Body of pancreas (tissue), 4 donors: ENCODE measurements around the gene RDH12. TPM values are rescaled to one million over a fixed set of nuclear protein-coding genes. Genes with fewer than 3 reads are reported as not detected.

Source experiments
- ATAC-seq: fragments of 150-250 bp; one replicate; pipeline ENCODE4 v1.9.1; 2016
- DNase-seq, 4 donors: peaks; one replicate each; pipeline ENCODE4 v3.0.0-alpha.2; 2019
- H3K27ac ChIP-seq, 4 donors: fragments of 200-600 bp; sonication (generic); 1 replicate in 3 of 4; 2 replicates in 1 of 4; pipeline versions ENCODE4 v1.5.1 to v1.6.1; 2016 to 2019; ENCODE audit warnings: mild to moderate bottlenecking in 1 of 4, mixed read lengths in 1 of 4, moderate library complexity in 1 of 4
- H3K27me3 ChIP-seq, 2 donors: fragments of 200-600 bp; sonication (generic); one replicate each; pipeline ENCODE4 v1.6.0; 2016; ENCODE audit warnings: mild to moderate bottlenecking in 1 of 2
- H3K36me3 ChIP-seq, 2 donors: fragments of 200-600 bp; sonication (generic); replicated peaks in 1 of 2; 2 replicates each; pipeline ENCODE4 v1.5.1; 2016; ENCODE audit warnings: low read depth in 2 of 2; ENCODE audit not compliant: insufficient read depth in 1 of 2
- H3K4me1 ChIP-seq: fragments of 200-600 bp; sonication (generic); one replicate; pipeline ENCODE4 v1.6.0; 2016
- H3K4me3 ChIP-seq, 2 donors: fragments of 200-600 bp; sonication (generic); 1 replicate in 1 of 2; 2 replicates in 1 of 2; pipeline ENCODE4 v1.5.1; 2016 to 2019
- H3K9me3 ChIP-seq, 3 donors: fragments of 200-600 bp; sonication (generic); 1 replicate in 2 of 3; 2 replicates in 1 of 3; pipeline ENCODE4 v1.5.1; 2016
- POLR2A ChIP-seq, 3 donors: fragments of 450-650 bp; IDR thresholded peaks; one replicate each; pipeline ENCODE4 v1.6.1; 2016; ENCODE audit warnings: antibody characterized with exemption in 3 of 3, mild to moderate bottlenecking in 2 of 3
- WGBS, 2 donors: methylation state at CpG; one replicate each; pipeline ENCODE4 v1.1.5; 2017; 5-methylcytosine and 5-hydroxymethylcytosine counted together
- intact Hi-C: fragments of 100-400 bp; cut with DNase I; formaldehyde crosslinking; loops from one replicate; pipeline ENCODE4 v1.15.1; 2023
- total RNA-seq, 2 donors: library from RNA; depleted of rRNA; stranded (reverse); fragments of >200 nt; gene quantifications; one replicate each; pipeline ENCODE4 v1.1.0, GENCODE V29; 2016
- TF ChIP-seq, protein P1 (sequence below), 7 experiments: fragments of 450-650 bp in 4 of 7; fragments of 200-600 bp in 3 of 7; sonication (generic) in 3 of 7; IDR thresholded peaks; one replicate each; pipeline ENCODE4 v1.5.1; 2016 to 2019; ENCODE audit warnings: antibody characterized with exemption in 7 of 7

The RDH12 gene
- total RNA-seq, 2 donors from 2014 or later: 2.0 to 3.6 TPM

DNA sequence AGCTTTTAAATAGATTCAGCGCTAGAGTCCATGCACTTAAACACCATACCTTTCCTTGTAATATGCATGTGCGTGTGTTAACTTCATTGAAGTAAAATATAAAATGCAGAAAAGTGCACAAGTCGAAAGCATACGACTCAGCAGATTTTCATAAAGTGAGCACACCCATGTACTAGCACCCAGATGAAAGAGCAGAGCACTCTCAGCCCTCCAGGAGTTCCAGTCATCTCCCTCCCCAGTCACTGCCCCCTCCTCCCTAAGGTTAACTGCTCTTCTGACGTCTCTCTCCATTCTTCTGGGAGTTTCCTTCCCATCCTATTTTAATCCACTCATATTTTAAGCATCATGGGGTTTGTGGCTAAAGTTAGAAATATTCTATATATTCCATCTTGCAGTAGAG lies 20.2 kb downstream of the RDH12 start:
- H3K27me3 ChIP-seq: no peaks in the 10 kb centered on the region
- H3K9me3 ChIP-seq: no peaks in the 10 kb centered on the region
- ATAC-seq (no peak), DNase-seq (no peak)
- H3K4me1 ChIP-seq: peaks cover 18% of the 10 kb centered on the region
- intact Hi-C loops: no loop called here
- WGBS, 2 donors: 57 to 66% methylated on average over 5 of the region's 5 CpGs
- H3K36me3 ChIP-seq: no peaks in the 10 kb centered on the region
- no peak for TF ChIP-seq POLR2A (IDR thresholded peaks at IDR 0.05)
- TF ChIP-seq, protein P1, sequence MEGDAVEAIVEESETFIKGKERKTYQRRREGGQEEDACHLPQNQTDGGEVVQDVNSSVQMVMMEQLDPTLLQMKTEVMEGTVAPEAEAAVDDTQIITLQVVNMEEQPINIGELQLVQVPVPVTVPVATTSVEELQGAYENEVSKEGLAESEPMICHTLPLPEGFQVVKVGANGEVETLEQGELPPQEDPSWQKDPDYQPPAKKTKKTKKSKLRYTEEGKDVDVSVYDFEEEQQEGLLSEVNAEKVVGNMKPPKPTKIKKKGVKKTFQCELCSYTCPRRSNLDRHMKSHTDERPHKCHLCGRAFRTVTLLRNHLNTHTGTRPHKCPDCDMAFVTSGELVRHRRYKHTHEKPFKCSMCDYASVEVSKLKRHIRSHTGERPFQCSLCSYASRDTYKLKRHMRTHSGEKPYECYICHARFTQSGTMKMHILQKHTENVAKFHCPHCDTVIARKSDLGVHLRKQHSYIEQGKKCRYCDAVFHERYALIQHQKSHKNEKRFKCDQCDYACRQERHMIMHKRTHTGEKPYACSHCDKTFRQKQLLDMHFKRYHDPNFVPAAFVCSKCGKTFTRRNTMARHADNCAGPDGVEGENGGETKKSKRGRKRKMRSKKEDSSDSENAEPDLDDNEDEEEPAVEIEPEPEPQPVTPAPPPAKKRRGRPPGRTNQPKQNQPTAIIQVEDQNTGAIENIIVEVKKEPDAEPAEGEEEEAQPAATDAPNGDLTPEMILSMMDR (IDR thresholded peaks at IDR 0.05): no peak
- no peak overlapping the region for H3K4me3 ChIP-seq
- no peak overlapping the region for H3K27ac ChIP-seq

DNA sequence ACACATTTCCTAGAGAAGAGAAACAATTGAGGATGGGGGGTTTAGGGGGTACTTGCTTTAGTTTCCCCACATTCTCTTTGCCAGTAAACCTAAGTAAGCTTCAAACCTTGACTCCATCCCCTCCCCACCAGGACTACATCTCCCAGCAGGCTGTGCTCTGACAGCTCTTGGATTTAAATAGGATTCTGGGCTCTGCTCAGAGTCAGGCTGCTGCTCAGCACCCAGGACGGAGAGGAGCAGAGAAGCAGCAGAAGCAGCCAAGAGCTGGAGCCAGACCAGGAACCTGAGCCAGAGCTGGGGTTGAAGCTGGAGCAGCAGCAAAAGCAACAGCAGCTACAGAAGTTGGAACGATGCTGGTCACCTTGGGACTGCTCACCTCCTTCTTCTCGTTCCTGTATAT lies 20.6 kb downstream of the RDH12 start:
- DNase-seq (peak; percentile 32 to 64 (median 60)), ATAC-seq (peak; percentile 63)
- H3K36me3 ChIP-seq: no peaks in the 10 kb centered on the region
- no peak overlapping the region for H3K27ac ChIP-seq
- TF ChIP-seq POLR2A (IDR thresholded peaks at IDR 0.05): no peak
- TF ChIP-seq, protein P1 (IDR thresholded peaks at IDR 0.05): no peak
- no peaks in the 10 kb centered on the region for H3K27me3 ChIP-seq
- no peaks in the 10 kb centered on the region for H3K9me3 ChIP-seq
- WGBS, 2 donors: 3 to 6% methylated on average over 3 of the region's 3 CpGs
- no peak overlapping the region for H3K4me3 ChIP-seq
- H3K4me1 ChIP-seq: peaks cover 18% of the 10 kb centered on the region
- intact Hi-C loops: no loop called here

DNA sequence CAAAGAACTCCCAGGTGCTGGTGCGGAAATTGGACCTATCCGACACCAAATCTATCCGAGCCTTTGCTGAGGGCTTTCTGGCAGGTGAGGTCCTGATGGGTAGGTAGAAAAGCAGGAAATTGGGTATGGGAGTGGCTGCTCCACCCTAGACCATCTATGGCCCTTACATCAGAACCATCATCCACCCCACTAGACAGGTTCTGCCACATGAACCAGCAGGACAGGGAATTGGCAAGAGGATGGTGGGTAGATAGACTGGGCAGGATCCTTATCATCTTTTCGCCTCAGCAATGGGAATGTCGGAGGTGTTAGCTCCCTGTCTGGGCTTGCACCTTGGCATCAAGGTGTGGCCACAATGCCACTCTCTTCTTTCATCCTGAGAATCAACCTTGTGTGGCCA lies 23.5 kb downstream of the RDH12 start:
- Histone ChIP-seq H3K27me3 (no peaks in the 10 kb centered on the region), H3K9me3 (no peaks in the 10 kb centered on the region), H3K36me3 (no peaks in the 10 kb centered on the region), H3K27ac (no peak overlapping the region), H3K4me3 (no peak overlapping the region), H3K4me1 (peaks cover 18% of the 10 kb centered on the region)
- intact Hi-C loops: no loop called here
- ATAC-seq (no peak), DNase-seq (no peak)
- TF ChIP-seq, protein P1 (IDR thresholded peaks at IDR 0.05): no peak
- no peak for TF ChIP-seq POLR2A (IDR thresholded peaks at IDR 0.05)
- 94 to 96% methylated on average over 5 of the region's 5 CpGs for WGBS, 2 donors

DNA sequence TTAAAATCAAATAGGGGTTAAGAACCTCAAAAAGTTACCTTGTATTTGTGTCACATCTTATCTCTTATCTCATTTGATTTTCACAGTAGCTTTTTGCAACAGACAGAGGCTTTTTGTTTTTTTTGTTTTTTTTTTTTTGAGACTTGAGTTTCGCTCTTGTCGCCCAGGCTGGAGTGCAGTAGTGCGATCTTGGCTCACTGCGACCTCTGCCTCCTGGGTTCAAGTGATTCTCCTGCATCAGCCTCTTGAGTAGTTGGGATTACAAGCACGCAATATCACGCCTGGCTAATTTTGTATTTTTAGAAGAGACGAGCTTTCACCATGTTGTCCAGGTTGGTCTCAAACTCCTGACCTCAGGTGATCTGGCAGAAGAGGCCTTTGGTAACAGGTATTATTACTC lies 25.7 kb downstream of the RDH12 start:
- intact Hi-C loops: no loop called here
- H3K4me3 ChIP-seq: no peak overlapping the region
- ATAC-seq: no peak
- WGBS, 2 donors: 93 to 97% methylated on average over 7 of the region's 7 CpGs
- no peaks in the 10 kb centered on the region for H3K36me3 ChIP-seq
- TF ChIP-seq, protein P1 (IDR thresholded peaks at IDR 0.05): no peak
- no peak for TF ChIP-seq POLR2A (IDR thresholded peaks at IDR 0.05)
- no peak for DNase-seq
- no peaks in the 10 kb centered on the region for H3K27me3 ChIP-seq
- H3K27ac ChIP-seq: no peak overlapping the region
- H3K9me3 ChIP-seq: no peaks in the 10 kb centered on the region
- peaks cover 13% of the 10 kb centered on the region for H3K4me1 ChIP-seq

DNA sequence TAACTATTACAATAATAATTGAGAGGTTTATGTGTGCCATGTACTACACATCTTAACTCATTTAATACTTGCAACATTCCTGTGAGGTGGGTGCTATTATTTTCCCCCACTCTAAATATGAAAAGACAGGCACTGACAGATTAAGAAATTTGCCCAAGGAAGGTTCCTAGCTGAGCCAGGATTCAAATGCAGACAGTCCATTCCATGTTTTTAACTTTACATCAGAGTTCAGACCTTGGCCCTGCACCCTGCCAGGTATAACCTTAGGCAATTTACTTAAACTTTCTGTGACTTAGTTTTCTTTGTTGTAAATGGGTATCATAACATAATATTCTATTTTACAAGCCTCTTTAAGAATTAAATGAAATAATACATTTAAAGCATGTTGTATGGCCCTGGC lies 26.6 kb downstream of the RDH12 start:
- ATAC-seq: no peak
- Histone ChIP-seq H3K36me3 (no peaks in the 10 kb centered on the region), H3K27me3 (no peaks in the 10 kb centered on the region), H3K9me3 (no peaks in the 10 kb centered on the region), H3K4me1 (peaks cover 9% of the 10 kb centered on the region), H3K4me3 (no peak overlapping the region), H3K27ac (no peak overlapping the region)
- DNase-seq: no peak
- TF ChIP-seq, protein P1 (IDR thresholded peaks at IDR 0.05): no peak
- no peak for TF ChIP-seq POLR2A (IDR thresholded peaks at IDR 0.05)
- intact Hi-C loops: no loop called here
